ENCODE measurements around the gene LIMCH1. TPM values are rescaled to one million over a fixed set of nuclear protein-coding genes. Genes with fewer than 3 reads are reported as not detected.

The LIMCH1 gene
- total and polyA plus RNA-seq, 12 donors, result 28.2 to 206 (median 62.3) TPM

DNA sequence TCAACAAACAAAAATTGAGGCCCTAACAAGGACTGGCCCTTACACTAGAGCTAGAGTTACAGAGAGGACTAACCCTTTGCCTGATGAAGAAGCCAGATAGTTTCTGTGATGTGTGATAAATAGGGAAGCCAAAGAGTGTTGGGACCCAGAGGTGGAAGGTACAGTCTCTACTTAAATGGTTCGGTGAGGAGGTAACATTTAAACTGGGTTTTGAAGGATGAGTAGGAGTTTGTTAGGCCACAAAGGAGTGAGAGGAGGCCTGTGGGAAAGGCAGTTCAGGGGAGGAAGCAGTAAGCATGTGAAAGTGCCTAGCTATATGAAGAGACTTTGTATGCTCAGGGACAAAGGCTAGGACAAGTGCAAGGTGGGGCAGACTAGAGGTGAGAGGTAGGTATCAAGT is 23.8 kb upstream of the LIMCH1 start:
- Histone ChIP-seq H3K36me3 (replicated peaks in 1 of 2) (no peaks in the 10 kb centered on the region), H3K4me1 (replicated peaks in 1 of 2) (no peaks in the 10 kb centered on the region), H3K9me3 (replicated peaks in 1 of 3) (no peaks in the 10 kb centered on the region), H3K27me3 (no peaks in the 10 kb centered on the region), H3K27ac (no peak overlapping the region), H3K4me3 (no peak overlapping the region)
- no peak for DNase-seq
- TF ChIP-seq CTCF (IDR thresholded peaks at IDR 0.05) (no peak), POLR2A (IDR thresholded peaks at IDR 0.05) (no peak)
- 94 to 100% (median 99%) methylated on average over 1 of the region's 1 CpG for WGBS, 4 donors
- intact Hi-C loops (cut with DNase I), result no loop called here

DNA sequence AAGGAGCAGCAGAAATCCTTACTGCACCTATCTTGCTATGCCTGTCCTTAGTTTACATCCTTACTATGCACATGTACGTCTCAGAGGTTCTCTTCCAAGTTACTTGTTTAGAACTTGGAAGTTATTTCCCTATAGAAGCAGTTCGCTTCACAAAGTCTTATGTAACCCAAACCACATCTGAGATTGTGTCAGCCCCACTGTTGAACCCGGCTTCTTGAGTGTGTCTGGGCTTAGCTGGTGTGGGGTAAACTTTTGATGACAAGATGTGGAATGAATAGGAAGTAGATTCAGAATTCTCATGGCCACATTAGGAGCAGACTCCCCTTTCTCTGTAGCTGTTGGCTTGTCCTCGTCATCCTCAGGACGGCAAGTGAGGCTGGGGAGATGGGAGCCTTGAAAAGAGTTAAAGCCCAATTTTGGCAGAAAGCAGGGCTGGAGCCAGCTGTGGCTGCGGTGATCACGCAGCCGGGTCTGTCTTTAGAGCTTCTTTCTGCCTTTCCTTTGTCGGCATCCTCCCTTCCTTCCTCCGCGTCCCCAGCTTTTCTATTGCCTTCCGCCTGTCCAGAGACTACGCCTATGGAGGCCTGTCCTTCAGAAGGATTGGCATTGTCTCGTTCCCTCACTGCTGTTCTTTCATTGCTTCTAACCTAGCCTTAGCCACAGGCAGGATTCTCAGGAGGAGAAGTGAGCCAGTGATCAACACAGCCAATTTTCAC is 23.0 kb upstream of the LIMCH1 start:
- intact Hi-C loops (cut with DNase I), result no loop called here
- H3K4me1 ChIP-seq (replicated peaks in 1 of 2), result no peaks in the 10 kb centered on the region
- WGBS, 4 donors, result 78 to 90% (median 82%) methylated on average over 14 of the region's 14 CpGs

DNA sequence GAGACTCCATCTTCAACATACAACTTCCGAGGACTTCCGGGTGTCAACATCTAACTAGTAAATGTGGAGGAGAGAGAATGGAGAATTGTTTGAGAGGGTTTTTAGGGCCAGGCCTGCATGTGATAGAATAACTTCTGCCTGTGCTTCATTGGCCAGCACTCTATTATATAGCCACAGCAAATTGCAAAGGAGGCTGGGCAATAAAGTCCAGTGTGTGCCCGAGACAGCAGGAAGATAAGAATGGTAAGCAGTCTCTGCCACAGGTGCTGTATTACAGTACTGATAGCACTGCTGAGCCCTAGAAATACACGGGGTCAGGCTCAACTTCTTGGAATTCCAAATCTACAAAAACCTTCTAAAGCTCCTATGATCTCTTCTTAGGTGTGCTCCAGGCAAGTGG is 20.8 kb upstream of the LIMCH1 start:
- WGBS, 4 donors, result 91 to 94% (median 93%) methylated on average over 4 of the region's 4 CpGs
- TF ChIP-seq CTCF (IDR thresholded peaks at IDR 0.05) (no peak), POLR2A (IDR thresholded peaks at IDR 0.05) (no peak)
- Histone ChIP-seq H3K9me3 (replicated peaks in 1 of 3) (no peaks in the 10 kb centered on the region), H3K27ac (no peak overlapping the region), H3K4me3 (no peak overlapping the region), H3K4me1 (replicated peaks in 1 of 2) (no peaks in the 10 kb centered on the region), H3K27me3 (no peaks in the 10 kb centered on the region), H3K36me3 (replicated peaks in 1 of 2) (no peaks in the 10 kb centered on the region)
- intact Hi-C loops (cut with DNase I), result no loop called here
- DNase-seq, result no peak

More for the DNA sequence above, 23.0 kb upstream of the LIMCH1 start:
- Histone ChIP-seq H3K36me3 (replicated peaks in 1 of 2) (no peaks in the 10 kb centered on the region), H3K9me3 (replicated peaks in 1 of 3) (no peaks in the 10 kb centered on the region), H3K27me3 (no peaks in the 10 kb centered on the region), H3K27ac (no peak overlapping the region), H3K4me3 (no peak overlapping the region)
- no peak for DNase-seq
- TF ChIP-seq POLR2A (IDR thresholded peaks at IDR 0.05), result no peak
- no peak for TF ChIP-seq CTCF (IDR thresholded peaks at IDR 0.05)

- no peak for TF ChIP-seq POLR2A (IDR thresholded peaks at IDR 0.05)
- no peak for TF ChIP-seq CTCF (IDR thresholded peaks at IDR 0.05)
- H3K4me1 ChIP-seq (replicated peaks in 1 of 2), result no peaks in the 10 kb centered on the region
- 85 to 94% (median 91%) methylated on average over 1 of the region's 1 CpG for WGBS, 4 donors
- H3K27me3 ChIP-seq, result no peaks in the 10 kb centered on the region
- H3K36me3 ChIP-seq (replicated peaks in 1 of 2), result no peaks in the 10 kb centered on the region
- H3K4me3 ChIP-seq, result no peak overlapping the region
- H3K9me3 ChIP-seq (replicated peaks in 1 of 3), result no peaks in the 10 kb centered on the region
- DNase-seq, result no peak
- intact Hi-C loops (cut with DNase I), result no loop called here
- no peak overlapping the region for H3K27ac ChIP-seq
Observed at GRCh38 chr4:41517747-41518146, 20.2 kb upstream of the LIMCH1 start.

Measured in adrenal gland (tissue), 12 donors.